Natural killer cell (primary cell): ENCODE results near the gene RBFA. TPM values are rescaled to one million over a fixed set of nuclear protein-coding genes. Genes with fewer than 3 reads are reported as not detected.

Source experiments
- ATAC-seq, 3 donors: fragments of 150-1000 bp in 2 of 3; fragments of 200-7000 bp in 1 of 3; cut with Tn5 transposase; 1 replicate in 1 of 3; 2 replicates in 2 of 3; pipeline ENCODE4 v1.10.0; 2021; ENCODE audit warnings: mild to moderate bottlenecking in 2 of 3, moderate library complexity in 2 of 3
- DNase-seq, 2 donors: peaks; one replicate each; pipeline versions ENCODE4 v3.0.0 to v3.0.0-alpha.2; 2013 to 2021; ENCODE audit warnings: mixed read lengths in 1 of 2
- H3K27ac ChIP-seq: one replicate; pipeline ENCODE4 v1.5.1; 2013; ENCODE audit warnings: mild to moderate bottlenecking, low read length
- H3K27me3 ChIP-seq: one replicate; pipeline ENCODE4 v1.6.1; 2013; ENCODE audit warnings: low read length; ENCODE audit not compliant: control insufficient read depth, insufficient read depth
- H3K36me3 ChIP-seq: one replicate; pipeline ENCODE4 v1.6.1; 2013; ENCODE audit warnings: low read length; ENCODE audit not compliant: control insufficient read depth, insufficient read depth
- H3K4me1 ChIP-seq: one replicate; pipeline ENCODE4 v1.6.1; 2013; ENCODE audit warnings: low read length; ENCODE audit not compliant: control insufficient read depth, insufficient read depth
- H3K4me3 ChIP-seq: one replicate; pipeline ENCODE4 v1.5.1; 2013; ENCODE audit warnings: low read length
- H3K9me3 ChIP-seq: one replicate; pipeline ENCODE4 v1.6.1; 2013; ENCODE audit warnings: low read length; ENCODE audit not compliant: control insufficient read depth, insufficient read depth
- H3K27ac Mint-ChIP-seq, 2 donors: one replicate each; pipeline ENCODE4 v1.8.0; 2022; ENCODE audit warnings: mild to moderate bottlenecking in 2 of 2, mixed read lengths in 2 of 2, moderate library complexity in 1 of 2
- H3K27me3 Mint-ChIP-seq, 2 donors: one replicate each; pipeline ENCODE4 v1.8.0; 2022; ENCODE audit warnings: low read depth in 2 of 2, mixed read lengths in 2 of 2
- H3K36me3 Mint-ChIP-seq: one replicate; pipeline ENCODE4 v1.8.0; 2022; ENCODE audit warnings: mixed read lengths
- H3K4me1 Mint-ChIP-seq, 2 donors: one replicate each; pipeline ENCODE4 v1.8.0; 2022; ENCODE audit warnings: mixed read lengths in 2 of 2
- H3K4me3 Mint-ChIP-seq: one replicate; pipeline ENCODE4 v1.8.0; 2022; ENCODE audit warnings: mild to moderate bottlenecking, moderate library complexity, mixed read lengths
- H3K9me3 Mint-ChIP-seq, 2 donors: one replicate each; pipeline ENCODE4 v1.8.0; 2022; ENCODE audit warnings: mixed read lengths in 2 of 2
- WGBS: methylation state at CpG from one replicate; pipeline ENCODE4 v1.1.7; 2013; ENCODE audit warnings: missing lambda C conversion rate; ENCODE audit not compliant: insufficient coverage; 5-methylcytosine and 5-hydroxymethylcytosine counted together
- intact Hi-C: fragments of 100-400 bp; cut with micrococcal nuclease; formaldehyde crosslinking; loops from one replicate; pipeline ENCODE4 v1.14.2; 2022
- total RNA-seq, 4 donors: library from RNA; stranded (reverse); fragments of 120-200 nt in 1 of 4; gene quantifications; one replicate each; pipeline versions ENCODE4 v1.2.3 to v1.2.4, GENCODE V29; 2013 to 2022
- TF ChIP-seq, protein P1 (sequence below): fragments of 200-600 bp; IDR thresholded peaks from one replicate; pipeline ENCODE4 v1.8.0; 2022; ENCODE audit warnings: antibody characterized with exemption

RBFA gene
- total RNA-seq, 3 donors from 2014 or later (not counting 1 experiment from before 2014, with no cell fraction given), result 11.9 to 17.7 (median 12.4) TPM

- WGBS, result 92% methylated on average over 6 of the region's 7 CpGs
- no peaks in the 10 kb centered on the region for H3K27me3 ChIP-seq
- Mint-ChIP-seq H3K36me3 (no peaks in the 10 kb centered on the region), H3K27ac (no peak overlapping the region), H3K4me3 (peak overlapping the region; percentile 25), H3K27me3 (no peaks in the 10 kb centered on the region), H3K9me3 (no peaks in the 10 kb centered on the region), H3K4me1 (peaks cover 30% of the 10 kb centered on the region in 2 donors)
- no peak overlapping the region for H3K27ac ChIP-seq
- ATAC-seq (no peak), DNase-seq (peak in 1 of 2 donors; percentile 4)
- H3K4me3 ChIP-seq, result no peak overlapping the region
- peaks cover 6% of the 10 kb centered on the region for H3K36me3 ChIP-seq
- H3K4me1 ChIP-seq, result peaks cover 15% of the 10 kb centered on the region
- no peaks in the 10 kb centered on the region for H3K9me3 ChIP-seq
- TF ChIP-seq, protein P1, sequence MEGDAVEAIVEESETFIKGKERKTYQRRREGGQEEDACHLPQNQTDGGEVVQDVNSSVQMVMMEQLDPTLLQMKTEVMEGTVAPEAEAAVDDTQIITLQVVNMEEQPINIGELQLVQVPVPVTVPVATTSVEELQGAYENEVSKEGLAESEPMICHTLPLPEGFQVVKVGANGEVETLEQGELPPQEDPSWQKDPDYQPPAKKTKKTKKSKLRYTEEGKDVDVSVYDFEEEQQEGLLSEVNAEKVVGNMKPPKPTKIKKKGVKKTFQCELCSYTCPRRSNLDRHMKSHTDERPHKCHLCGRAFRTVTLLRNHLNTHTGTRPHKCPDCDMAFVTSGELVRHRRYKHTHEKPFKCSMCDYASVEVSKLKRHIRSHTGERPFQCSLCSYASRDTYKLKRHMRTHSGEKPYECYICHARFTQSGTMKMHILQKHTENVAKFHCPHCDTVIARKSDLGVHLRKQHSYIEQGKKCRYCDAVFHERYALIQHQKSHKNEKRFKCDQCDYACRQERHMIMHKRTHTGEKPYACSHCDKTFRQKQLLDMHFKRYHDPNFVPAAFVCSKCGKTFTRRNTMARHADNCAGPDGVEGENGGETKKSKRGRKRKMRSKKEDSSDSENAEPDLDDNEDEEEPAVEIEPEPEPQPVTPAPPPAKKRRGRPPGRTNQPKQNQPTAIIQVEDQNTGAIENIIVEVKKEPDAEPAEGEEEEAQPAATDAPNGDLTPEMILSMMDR, result no peak
- intact Hi-C loops, result no loop called here
These were observed 1.8 kb downstream of the RBFA start for GRCh38 chr18:80035997-80036396.

GRCh38 chr18:80037300-80037699, 3.1 kb downstream of the RBFA start:
- Histone ChIP-seq H3K36me3 (peaks cover 6% of the 10 kb centered on the region), H3K27ac (no peak overlapping the region), H3K27me3 (no peaks in the 10 kb centered on the region), H3K9me3 (no peaks in the 10 kb centered on the region), H3K4me1 (peaks cover 15% of the 10 kb centered on the region), H3K4me3 (no peak overlapping the region)
- no peak overlapping the region for H3K27ac Mint-ChIP-seq
- H3K36me3 Mint-ChIP-seq, result no peaks in the 10 kb centered on the region
- DNase-seq (no peak), ATAC-seq (no peak)
- no peaks in the 10 kb centered on the region for H3K9me3 Mint-ChIP-seq
- TF ChIP-seq, protein P1, result no peak
- H3K4me1 Mint-ChIP-seq, result peaks cover 30% of the 10 kb centered on the region in 2 donors
- intact Hi-C loops, result no loop called here
- no peak overlapping the region for H3K4me3 Mint-ChIP-seq
- no peaks in the 10 kb centered on the region for H3K27me3 Mint-ChIP-seq
- 99% methylated on average over 12 of the region's 12 CpGs for WGBS

- no peaks in the 10 kb centered on the region for H3K36me3 Mint-ChIP-seq
- Histone ChIP-seq H3K36me3 (peaks cover 6% of the 10 kb centered on the region), H3K4me1 (peaks cover 13% of the 10 kb centered on the region), H3K4me3 (no peak overlapping the region), H3K9me3 (no peaks in the 10 kb centered on the region), H3K27ac (no peak overlapping the region), H3K27me3 (no peaks in the 10 kb centered on the region)
- intact Hi-C loops, result no loop called here
- 89% methylated on average over 17 of the region's 17 CpGs for WGBS
- peaks cover 24 to 25% of the 10 kb centered on the region in 2 donors for H3K4me1 Mint-ChIP-seq
- no peak overlapping the region for H3K4me3 Mint-ChIP-seq
- ATAC-seq, result no peak
- DNase-seq, result no peak
- H3K27ac Mint-ChIP-seq, result no peak overlapping the region
- TF ChIP-seq, protein P1, result no peak
- H3K9me3 Mint-ChIP-seq, result no peaks in the 10 kb centered on the region
- no peaks in the 10 kb centered on the region for H3K27me3 Mint-ChIP-seq
These were observed 3.8 kb downstream of the RBFA start for GRCh38 chr18:80037869-80038630.

DNA sequence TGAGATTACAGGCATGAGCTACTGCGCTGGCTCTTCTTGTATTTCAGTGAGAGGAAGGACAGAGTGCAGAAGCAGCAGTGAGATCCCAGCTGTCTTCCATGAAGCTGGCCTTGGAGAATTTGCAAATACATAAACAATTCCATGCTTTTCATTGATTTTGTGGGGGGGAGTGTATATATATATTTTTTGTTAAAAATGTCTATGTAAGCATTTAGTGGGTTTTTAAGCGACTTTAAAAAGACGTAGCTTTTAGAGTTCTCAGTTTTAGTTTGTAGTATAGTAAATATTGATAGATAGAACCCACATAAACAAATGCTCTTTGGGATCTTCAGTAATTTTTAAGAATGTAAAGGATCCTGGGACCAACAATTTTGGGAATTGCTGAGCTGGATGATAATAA, 6.3 kb downstream of the RBFA start:
- intact Hi-C loops, result no loop called here
- Mint-ChIP-seq H3K9me3 (no peaks in the 10 kb centered on the region), H3K36me3 (no peaks in the 10 kb centered on the region), H3K4me1 (peaks cover 4 to 8% of the 10 kb centered on the region in 2 donors), H3K27me3 (no peaks in the 10 kb centered on the region), H3K27ac (no peak overlapping the region), H3K4me3 (no peak overlapping the region)
- Histone ChIP-seq H3K4me3 (no peak overlapping the region), H3K36me3 (peaks cover 6% of the 10 kb centered on the region), H3K9me3 (no peaks in the 10 kb centered on the region), H3K27ac (no peak overlapping the region), H3K27me3 (no peaks in the 10 kb centered on the region), H3K4me1 (no peaks in the 10 kb centered on the region)
- no peak for ATAC-seq
- 100% methylated on average over 1 of the region's 3 CpGs for WGBS
- TF ChIP-seq, protein P1, result no peak
- DNase-seq, result no peak
